AG04449 (cell line): ENCODE data around the gene WDR18.

Source experiments
- CTCF ChIA-PET: fragments of 350-600 bp; formaldehyde crosslinking; extraction: SDS; loops from one replicate; lab custom pipeline; 2021; ENCODE audit warnings: antibody characterized with exemption; lab: Yijun Ruan, JAX
- POLR2A ChIA-PET: fragments of 400-600, 350-600 bp; formaldehyde crosslinking; extraction: SDS; loops from one replicate; lab custom pipeline; 2020; ENCODE audit warnings: antibody characterized with exemption, inconsistent platforms; lab: Yijun Ruan, JAX
- DNase-seq: peaks from one replicate; pipeline ENCODE4 v3.0.0-alpha.2; 2010; ENCODE audit warnings: low read depth, low spot score
- H3K4me3 ChIP-seq: 2 replicates; pipeline ENCODE4 v1.5.1; 2011; ENCODE audit warnings: low read depth, mild to moderate bottlenecking, control low read depth, low read length
- CTCF ChIP-seq: IDR thresholded peaks from one replicate; pipeline ENCODE4 v1.5.1; 2011; ENCODE audit warnings: mild to moderate bottlenecking, moderate library complexity, low read length, control low read depth, inconsistent platforms; ENCODE audit not compliant: insufficient read depth; ENCODE audit errors: missing control alignments

Gene WDR18

GRCh38 chr19:1004803-1005664 is 20.9 kb downstream of the WDR18 start:
- POLR2A ChIA-PET: interaction anchor here (0.7 kb wide), 1 partner anchor 14 kb away, joined by 3 read pairs; no protein-coding TSS in a partner anchor
- DNase-seq: no peak
- CTCF ChIA-PET: interaction anchor here (1.1 to 2.3 kb wide), 6 partner anchors 10 to 239 kb away, joined by 3 to 10 read pairs (median 5); no protein-coding TSS in a partner anchor
- TF ChIP-seq CTCF: no peak
- no peak overlapping the region for H3K4me3 ChIP-seq

- POLR2A ChIA-PET: no interaction called here
- H3K4me3 ChIP-seq: no peak overlapping the region
- CTCF ChIA-PET: interaction anchor here (1.0 to 2.3 kb wide), 3 partner anchors 8 to 82 kb away, joined by 3 to 8 read pairs (median 5); no protein-coding TSS in a partner anchor
- DNase-seq: no peak
- TF ChIP-seq CTCF: no peak
Measured at GRCh38 chr19:1006711-1007398, 22.7 kb downstream of the WDR18 start.

DNA sequence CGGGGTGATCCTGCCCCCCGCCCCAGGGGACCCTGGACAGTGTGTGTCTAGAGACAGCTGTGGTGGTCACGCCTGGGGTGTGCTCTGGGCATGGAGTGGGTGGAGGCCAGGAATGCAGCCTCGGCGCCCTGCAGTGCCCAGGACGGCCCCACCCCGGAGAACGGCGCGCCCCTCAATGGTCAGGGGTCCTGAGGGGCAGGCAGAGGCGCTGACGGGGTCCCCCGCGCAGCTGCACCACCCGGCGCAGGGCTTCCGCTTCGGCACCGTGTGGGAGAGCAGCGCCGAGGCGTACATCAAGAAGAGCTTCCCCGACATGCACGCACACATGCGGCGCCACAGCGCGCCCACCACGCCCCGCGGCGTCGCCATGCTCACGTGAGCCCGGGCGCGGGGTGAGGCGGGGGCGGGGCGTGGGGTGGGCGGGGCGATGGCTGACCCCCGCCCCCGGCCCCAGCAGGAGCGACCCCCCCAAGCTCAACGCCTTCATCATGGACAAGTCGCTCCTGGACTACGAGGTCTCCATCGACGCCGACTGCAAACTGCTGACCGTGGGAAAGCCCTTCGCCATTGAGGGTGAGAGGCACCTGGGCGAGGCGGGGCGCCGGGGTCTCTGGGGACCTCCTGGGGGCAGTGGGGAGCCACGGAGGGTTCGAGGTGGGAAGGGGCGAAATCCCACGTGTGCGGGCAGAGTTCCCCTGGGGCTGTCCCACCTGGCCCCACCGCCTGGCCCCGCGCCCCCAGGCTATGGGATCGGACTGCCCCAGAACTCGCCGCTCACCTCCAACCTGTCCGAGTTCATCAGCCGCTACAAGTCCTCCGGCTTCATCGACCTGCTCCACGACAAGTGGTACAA is 23.5 kb downstream of the WDR18 start:
- CTCF ChIA-PET: interaction anchor here (1.0 to 1.2 kb wide), 2 partner anchors 9 to 83 kb away, joined by 3 to 5 read pairs; no protein-coding TSS in a partner anchor
- no peak for TF ChIP-seq CTCF
- no peak overlapping the region for H3K4me3 ChIP-seq
- POLR2A ChIA-PET: no interaction called here
- DNase-seq: no peak

GRCh38 chr19:1008268-1009040 is 24.3 kb downstream of the WDR18 start:
- ChIA-PET CTCF (interaction anchor here (1.2 kb wide), 1 partner anchor 84 kb away, joined by 5 read pairs; no protein-coding TSS in a partner anchor), POLR2A (no interaction called here)
- TF ChIP-seq CTCF: no peak
- DNase-seq: no peak
- H3K4me3 ChIP-seq: no peak overlapping the region

GRCh38 chr19:1009041-1009980 is 25.2 kb downstream of the WDR18 start:
- no peak for DNase-seq
- CTCF ChIA-PET: interaction anchor here (1.5 kb wide), 1 partner anchor 11 kb away, joined by 3 read pairs; no protein-coding TSS in a partner anchor
- no peak overlapping the region for H3K4me3 ChIP-seq
- POLR2A ChIA-PET: interaction anchor here (0.8 to 1.2 kb wide), 2 partner anchors 12 to 254 kb away, joined by 3 to 4 read pairs; partner anchors contain the start of genes RNU6-2 and TMEM259
- TF ChIP-seq CTCF: no peak
